DND-41 (cell line): Measurements from ENCODE around the gene DPM3.

Experiments
- ATAC-seq: fragments of 200-7000 bp; cut with Tn5 transposase; 3 replicates; pipeline ENCODE4 v1.9.1; 2021; ENCODE audit warnings: low read depth; ENCODE audit not compliant: insufficient read depth
- DNase-seq: peaks from one replicate; pipeline ENCODE4 v3.0.0-alpha.2; 2020
- H2AFZ ChIP-seq: 2 replicates; pipeline ENCODE4 v1.6.0; 2012; ENCODE audit warnings: low read depth, low read length
- H3K27ac ChIP-seq: 2 replicates; pipeline ENCODE4 v1.5.1; 2012; ENCODE audit warnings: low read length, inconsistent platforms
- H3K27me3 ChIP-seq: fragments of 200-600 bp; sonication (generic); 2 replicates; pipeline ENCODE4 v1.6.0; 2012; ENCODE audit warnings: low read length, mild to moderate bottlenecking, inconsistent platforms; ENCODE audit not compliant: insufficient read depth, poor library complexity
- H3K36me3 ChIP-seq: 2 replicates; pipeline ENCODE4 v1.5.1; 2012; ENCODE audit warnings: low read length, inconsistent platforms; ENCODE audit not compliant: insufficient read depth
- H3K4me1 ChIP-seq: 2 replicates; pipeline ENCODE4 v1.5.1; 2012; ENCODE audit warnings: mild to moderate bottlenecking, low read length; ENCODE audit not compliant: insufficient read depth
- H3K4me2 ChIP-seq: 2 replicates; pipeline ENCODE4 v1.6.0; 2012; ENCODE audit warnings: mild to moderate bottlenecking, moderate library complexity, low read length, inconsistent platforms; ENCODE audit not compliant: insufficient read depth
- H3K4me3 ChIP-seq, 2 experiments: fragments of 200-600 bp in 1 of 2; shearing (Covaris generic) in 1 of 2; 2 replicates each; pipeline ENCODE4 v1.5.1; 2012 to 2016; ENCODE audit warnings: inconsistent platforms in 2 of 2, low read length in 2 of 2, mild to moderate bottlenecking in 2 of 2, low read depth in 1 of 2, moderate library complexity in 1 of 2
- H3K79me2 ChIP-seq: 2 replicates; pipeline ENCODE4 v1.6.0; 2012; ENCODE audit warnings: low read length, inconsistent platforms; ENCODE audit not compliant: insufficient read depth
- H3K9ac ChIP-seq: 2 replicates; pipeline ENCODE4 v1.6.0; 2012; ENCODE audit warnings: low read depth, mild to moderate bottlenecking, inconsistent platforms, low read length, moderate library complexity
- H3K9me3 ChIP-seq: 2 replicates; pipeline ENCODE4 v1.5.1; 2012; ENCODE audit warnings: low read length, moderate library complexity, mild to moderate bottlenecking, inconsistent platforms; ENCODE audit not compliant: insufficient read depth, severe bottlenecking
- H4K20me1 ChIP-seq: 2 replicates; pipeline ENCODE4 v1.6.0; 2012; ENCODE audit warnings: low read length; ENCODE audit not compliant: insufficient read depth
- CTCF ChIP-seq: IDR thresholded peaks from 2 replicates; pipeline ENCODE4 v1.5.1; 2012; ENCODE audit warnings: borderline replicate concordance, low read length, moderate library complexity, mild to moderate bottlenecking; ENCODE audit not compliant: poor library complexity, severe bottlenecking; ENCODE audit errors: extremely low read depth
- EZH2 ChIP-seq: IDR thresholded peaks from 3 replicates; pipeline ENCODE4 v1.6.1; 2012; ENCODE audit warnings: borderline replicate concordance, low read depth, mild to moderate bottlenecking, moderate library complexity, low read length, inconsistent platforms; ENCODE audit not compliant: severe bottlenecking

Gene DPM3

GRCh38 chr1:155176544-155177071 lies 36.3 kb upstream of the DPM3 start:
- peak; percentile 89 for DNase-seq
- peaks cover 12% of the 10 kb centered on the region; the same call in 1 of the 2 replicates for H3K36me3 ChIP-seq
- peaks cover 15% of the 10 kb centered on the region for H3K79me2 ChIP-seq
- H2AFZ ChIP-seq = peak overlapping the region; percentile 73
- H3K4me3 ChIP-seq = peak overlapping the region in 1 of 2 experiments; percentile 24; a peak in 2 of 4 replicates
- H3K9me3 ChIP-seq = no peaks in the 10 kb centered on the region
- no peak for TF ChIP-seq EZH2
- peak; percentile 98 for TF ChIP-seq CTCF
- no peaks in the 10 kb centered on the region for H3K27me3 ChIP-seq
- H4K20me1 ChIP-seq = no peaks in the 10 kb centered on the region
- peak overlapping the region; percentile 70 for H3K27ac ChIP-seq
- peaks cover 45% of the 10 kb centered on the region for H3K4me1 ChIP-seq
- peak overlapping the region; percentile 49 for H3K4me2 ChIP-seq
- ATAC-seq = peak; percentile 69
- H3K9ac ChIP-seq = peak overlapping the region; percentile 19; the same call in 1 of the 2 replicates

GRCh38 chr1:155175927-155176371 lies 35.6 kb upstream of the DPM3 start:
- Histone ChIP-seq H3K27ac (no peak overlapping the region), H3K4me1 (peaks cover 52% of the 10 kb centered on the region), H3K4me2 (no peak overlapping the region), H4K20me1 (no peaks in the 10 kb centered on the region), H3K4me3 (no peak overlapping the region), H3K9me3 (no peaks in the 10 kb centered on the region), H3K27me3 (no peaks in the 10 kb centered on the region), H2AFZ (no peak overlapping the region), H3K79me2 (peaks cover 19% of the 10 kb centered on the region), H3K36me3 (peaks cover 14% of the 10 kb centered on the region), H3K9ac (no peak overlapping the region)
- no peak for ATAC-seq
- TF ChIP-seq EZH2 = no peak
- no peak for TF ChIP-seq CTCF
- peak; percentile 37 for DNase-seq

GRCh38 chr1:155175281-155175926 lies 35.1 kb upstream of the DPM3 start:
- no peak overlapping the region for H2AFZ ChIP-seq
- DNase-seq (no peak), ATAC-seq (no peak)
- H3K4me3 ChIP-seq = no peak overlapping the region
- TF ChIP-seq CTCF (no peak), EZH2 (no peak)
- peaks cover 52% of the 10 kb centered on the region for H3K4me1 ChIP-seq
- H3K36me3 ChIP-seq = peaks cover 18% of the 10 kb centered on the region
- H3K9ac ChIP-seq = no peak overlapping the region
- peak overlapping the region; percentile 81; the same call in 1 of the 2 replicates for H3K4me2 ChIP-seq
- H3K27ac ChIP-seq = no peak overlapping the region
- H4K20me1 ChIP-seq = no peaks in the 10 kb centered on the region
- peaks cover 19% of the 10 kb centered on the region for H3K79me2 ChIP-seq
- no peaks in the 10 kb centered on the region for H3K9me3 ChIP-seq
- H3K27me3 ChIP-seq = no peaks in the 10 kb centered on the region
